GM18517 (cell line): Measurements from ENCODE around the gene JDP2.

Experiments
- ATAC-seq: cut with Tn5 transposase; IDR thresholded peaks from one replicate; pipeline ENCODE4 v1.9.1; 2021; ENCODE audit warnings: mild to moderate bottlenecking, moderate library complexity; ENCODE audit not compliant: unreplicated experiment

The JDP2 gene

DNA sequence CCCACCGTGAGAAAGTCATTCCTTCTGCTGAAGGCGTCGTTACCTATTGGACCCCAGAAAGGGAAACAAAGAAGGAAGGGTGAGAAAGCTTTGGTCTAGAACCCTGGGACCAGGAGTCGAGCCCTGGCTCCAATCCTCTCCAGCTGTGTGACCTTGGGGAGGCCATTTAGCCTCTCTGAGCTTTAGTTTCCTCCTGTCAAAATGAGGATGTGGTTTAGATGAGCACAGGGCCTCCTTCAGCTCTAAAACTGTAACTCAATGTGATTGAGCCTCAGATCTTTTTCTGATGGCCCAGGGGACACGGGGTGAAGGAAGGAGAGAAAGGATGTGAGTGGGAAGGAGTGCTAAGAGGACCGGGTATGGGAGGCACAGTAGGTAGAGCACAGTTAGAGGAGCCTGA, 7.7 kb downstream of the JDP2 start:
- no peak for ATAC-seq

DNA sequence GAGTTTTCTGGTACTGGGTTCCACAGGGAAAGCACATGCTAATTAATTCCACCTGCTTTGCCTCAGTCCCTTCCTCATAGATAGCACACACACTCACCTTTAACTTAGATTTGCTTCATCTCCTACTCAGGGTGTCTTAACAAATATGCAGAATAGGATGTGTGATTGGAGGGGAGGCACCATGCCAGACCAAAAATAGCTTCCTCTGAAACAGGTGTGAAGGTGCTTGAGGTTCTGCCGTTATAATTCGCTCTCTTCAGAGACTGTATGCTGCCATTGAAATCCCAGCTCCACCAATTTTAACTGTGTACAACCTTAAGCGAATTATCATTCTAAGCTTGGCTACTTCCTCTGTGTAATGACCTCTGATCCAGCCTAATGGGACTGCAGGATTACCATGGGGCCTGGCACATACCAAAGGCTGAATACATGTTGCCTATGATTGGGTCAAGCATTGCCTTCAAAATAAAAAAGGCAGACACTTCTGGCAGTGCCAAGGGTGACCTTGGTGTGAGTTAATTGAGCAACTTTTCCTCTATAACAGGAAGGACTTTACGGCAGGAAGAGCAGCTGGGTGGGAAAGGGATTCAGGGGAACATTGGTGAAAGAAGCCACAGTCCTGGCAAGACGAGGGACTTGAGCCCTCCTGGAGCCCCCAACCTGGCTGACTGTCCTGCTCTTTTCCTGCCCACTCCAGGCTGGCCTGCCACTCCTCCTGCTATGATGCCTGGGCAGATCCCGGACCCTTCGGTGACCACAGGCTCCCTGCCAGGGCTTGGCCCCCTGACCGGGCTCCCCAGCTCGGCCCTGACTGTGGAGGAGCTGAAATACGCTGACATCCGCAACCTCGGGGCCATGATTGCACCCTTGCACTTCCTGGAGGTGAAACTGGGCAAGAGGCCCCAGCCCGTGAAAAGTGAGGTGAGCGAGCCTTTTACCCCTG, 9.7 kb downstream of the JDP2 start:
- no peak for ATAC-seq

GRCh38 chr14:75438486-75439080, 10.8 kb downstream of the JDP2 start:
- ATAC-seq = no peak

DNA sequence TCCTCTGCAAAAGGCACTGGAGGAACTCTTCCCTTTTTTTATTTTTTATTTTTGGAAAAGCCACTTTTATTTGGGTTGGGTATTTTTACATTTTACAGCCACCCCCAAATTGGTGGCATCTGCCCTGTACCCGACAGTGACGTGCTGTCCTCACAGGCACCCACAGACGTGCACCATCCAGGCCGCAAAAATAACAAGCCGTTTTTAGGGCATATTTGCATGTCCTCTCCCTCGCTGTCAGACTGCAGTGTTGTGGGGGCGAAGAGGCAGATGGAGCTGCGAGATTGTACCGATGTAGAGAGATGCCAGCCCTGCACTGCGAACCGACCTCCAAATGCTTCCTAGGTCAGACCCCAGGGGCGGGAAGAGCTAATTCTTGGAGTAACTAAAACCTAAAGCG, 12.2 kb downstream of the JDP2 start:
- ATAC-seq = no peak

DNA sequence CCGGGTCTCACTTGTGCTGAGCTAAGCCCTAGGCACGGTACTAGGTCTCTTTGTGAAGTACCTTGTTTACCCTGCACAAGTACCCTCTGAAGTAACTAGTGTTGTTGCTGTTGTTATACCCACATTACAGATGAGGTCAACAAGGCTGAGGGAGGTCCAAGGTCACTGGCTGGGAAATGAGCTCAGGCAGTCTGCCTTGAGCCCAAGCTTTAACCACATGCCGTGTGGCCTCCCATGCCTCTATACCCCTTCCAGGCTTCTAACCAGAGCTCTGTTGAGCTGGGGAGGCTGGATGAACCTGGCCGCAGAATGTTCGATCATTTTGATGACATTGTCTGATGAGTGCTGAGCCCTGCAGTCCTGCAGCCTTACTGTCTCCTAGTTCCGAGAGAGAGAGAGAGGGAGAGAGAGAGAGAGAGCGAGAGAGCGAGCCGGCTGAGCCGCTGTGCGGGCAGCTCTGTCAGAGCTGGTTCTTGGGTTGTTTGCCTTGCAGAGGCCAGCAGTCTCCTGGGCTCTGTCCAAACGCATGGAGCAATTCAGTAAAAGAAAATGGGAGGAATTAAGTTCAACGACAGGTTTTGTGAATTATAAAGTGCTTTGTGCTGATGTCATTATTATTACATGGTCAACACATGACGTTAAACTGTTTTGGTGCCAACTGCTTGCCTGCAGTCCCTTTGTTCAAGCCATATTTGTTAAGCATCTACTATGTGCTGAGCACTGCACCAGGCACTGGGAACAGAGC, 13.1 kb downstream of the JDP2 start:
- ATAC-seq = no peak

DNA sequence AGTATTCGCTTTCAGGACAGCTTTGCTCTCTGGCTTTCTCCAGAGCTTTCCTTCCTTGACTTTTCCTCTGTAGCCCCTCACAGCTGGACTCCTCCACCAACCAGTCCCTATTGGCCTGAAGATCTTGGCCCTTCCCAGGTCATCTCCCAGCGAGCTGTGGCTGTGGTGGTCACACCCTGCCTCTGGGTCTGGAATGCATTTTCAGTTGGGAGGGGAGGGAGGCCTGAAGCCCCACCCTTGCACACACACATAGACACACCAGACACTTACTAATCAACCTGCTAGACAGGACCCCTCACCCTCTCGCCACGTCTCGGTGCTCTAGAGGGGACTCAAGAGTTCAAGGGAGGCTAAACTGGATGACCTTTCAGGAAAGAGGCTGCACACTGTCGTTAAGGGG, 13.9 kb downstream of the JDP2 start:
- ATAC-seq = no peak

DNA sequence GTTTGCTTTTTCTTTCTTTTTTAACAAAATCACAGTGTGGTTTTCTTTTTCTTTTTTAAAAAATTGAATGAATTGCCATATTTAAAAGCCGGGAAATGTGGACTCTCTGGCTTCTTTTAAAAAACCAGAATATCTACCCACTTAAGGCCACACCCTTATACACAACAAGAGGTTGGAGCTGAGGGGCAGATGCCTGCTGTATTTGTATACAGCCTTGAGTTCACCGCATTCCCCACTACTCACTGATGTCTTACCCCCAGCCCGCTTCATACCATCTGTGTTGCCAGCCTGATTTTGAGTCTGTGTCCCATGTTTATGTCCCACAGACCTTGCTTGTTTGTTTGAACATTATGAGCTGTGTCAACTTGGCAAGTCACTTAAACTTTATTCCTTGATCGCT, 14.3 kb downstream of the JDP2 start:
- ATAC-seq = no peak

DNA sequence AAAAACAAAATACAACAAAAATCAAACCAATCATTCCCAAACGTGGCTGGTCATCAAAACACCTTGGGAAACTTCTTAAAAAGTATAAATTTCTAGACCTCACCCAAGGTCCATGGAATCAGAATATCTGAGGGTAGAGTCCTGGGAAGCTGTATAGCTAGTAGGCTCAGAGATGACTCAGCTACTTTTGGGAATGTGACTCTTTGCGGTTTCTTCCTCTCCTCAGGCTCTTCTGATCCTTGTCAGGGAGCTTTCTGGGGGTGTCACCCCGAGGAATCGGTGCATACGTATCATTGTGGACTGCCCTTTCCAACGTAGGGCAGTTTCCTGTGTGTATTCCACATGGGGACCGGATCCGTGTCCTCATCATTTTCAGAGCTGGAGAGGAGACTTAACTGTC, 14.8 kb downstream of the JDP2 start:
- ATAC-seq = no peak

DNA sequence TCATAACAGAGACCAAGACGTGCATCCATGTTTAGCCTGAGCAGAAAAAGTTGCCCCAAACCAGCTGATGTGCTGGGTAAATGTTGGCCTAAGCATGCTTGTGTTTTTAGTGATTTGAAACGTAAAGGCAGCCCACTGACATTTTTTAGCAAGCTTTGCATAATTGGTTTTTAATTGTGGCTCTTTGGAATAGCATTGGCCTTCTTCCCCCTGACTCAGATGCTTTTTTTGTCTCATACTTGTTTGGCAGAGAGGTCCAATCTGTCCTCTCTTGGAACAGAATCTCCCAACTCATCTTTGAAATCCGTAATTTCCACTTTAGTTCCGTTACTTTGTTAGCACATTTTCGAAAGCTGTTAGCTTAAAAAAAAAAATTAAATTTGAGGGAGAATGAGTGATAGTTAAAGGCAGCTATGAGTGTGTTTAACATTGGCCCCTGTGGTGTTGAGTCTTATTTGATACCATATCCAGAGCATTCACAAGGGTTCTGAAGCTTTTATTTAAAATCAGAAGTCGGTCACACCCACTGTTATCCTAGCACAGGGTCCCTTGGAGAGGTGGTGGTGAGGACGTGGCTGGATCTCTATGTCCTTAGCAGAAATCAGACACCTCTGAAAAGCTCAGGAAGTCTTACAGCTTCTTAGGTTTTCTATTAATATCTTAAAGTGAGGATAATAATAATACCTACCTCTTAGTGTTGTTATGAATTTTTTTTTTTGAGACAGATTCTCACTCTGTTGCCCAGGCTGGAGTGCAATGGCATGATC, 15.6 kb downstream of the JDP2 start:
- no peak for ATAC-seq

GRCh38 chr14:75445236-75445635, 17.4 kb downstream of the JDP2 start:
- ATAC-seq = no peak

GRCh38 chr14:75445963-75446362, 18.1 kb downstream of the JDP2 start:
- ATAC-seq = no peak

GRCh38 chr14:75446447-75446846, 18.6 kb downstream of the JDP2 start:
- ATAC-seq = no peak

GRCh38 chr14:75448209-75448608, 20.4 kb downstream of the JDP2 start:
- ATAC-seq = no peak

DNA sequence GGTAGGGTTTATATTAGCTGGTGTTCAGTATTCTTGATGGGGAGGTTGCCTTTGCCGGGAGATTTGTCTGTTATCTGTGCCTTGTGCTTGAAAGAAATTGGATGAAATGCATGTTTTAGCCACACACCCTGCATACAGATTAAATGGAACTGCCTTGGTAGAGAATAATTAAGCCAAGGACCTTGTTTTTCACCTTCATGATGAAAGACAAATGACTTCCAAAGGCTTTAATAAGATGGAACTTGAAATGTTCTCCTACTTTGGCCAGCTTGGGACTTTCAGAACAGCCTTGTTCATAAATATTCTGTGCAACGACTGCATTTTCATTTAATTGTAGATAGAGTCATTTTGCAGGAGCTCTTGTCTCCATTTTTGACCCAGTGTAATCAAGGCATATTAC, 21.2 kb downstream of the JDP2 start:
- no peak for ATAC-seq

- ATAC-seq = no peak
Measured at GRCh38 chr14:75449696-75450095, 21.9 kb downstream of the JDP2 start.

GRCh38 chr14:75450381-75451276, 22.8 kb downstream of the JDP2 start:
- no peak for ATAC-seq

DNA sequence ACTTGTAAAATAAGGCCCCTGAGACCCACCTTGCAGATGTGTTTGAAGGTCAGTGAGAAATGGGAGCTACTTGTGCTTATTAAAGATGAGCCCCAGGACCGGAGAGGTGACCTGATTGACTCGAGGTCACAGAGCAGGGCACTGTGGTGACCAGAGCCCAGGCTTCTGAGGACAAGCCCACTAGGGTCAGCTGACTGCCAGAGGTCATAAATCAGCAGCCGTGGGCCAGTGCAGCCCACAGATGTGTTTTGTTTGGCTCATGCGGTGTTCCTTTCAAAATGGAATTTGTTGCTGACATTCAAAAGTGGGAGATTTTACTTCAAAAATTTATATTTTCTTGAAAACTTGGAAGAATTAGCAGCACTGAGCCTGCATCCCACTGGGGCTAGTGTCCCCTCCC, 24.5 kb downstream of the JDP2 start:
- no peak for ATAC-seq

- ATAC-seq = no peak
Measured at GRCh38 chr14:75452900-75453816, 25.3 kb downstream of the JDP2 start.
